Measurements from ENCODE around the gene LIPM. TPM values are rescaled to one million over a fixed set of nuclear protein-coding genes. Genes with fewer than 3 reads are reported as not detected.

LIPM gene
- total RNA-seq, 2 donors from 2014 or later: not detected

DNA sequence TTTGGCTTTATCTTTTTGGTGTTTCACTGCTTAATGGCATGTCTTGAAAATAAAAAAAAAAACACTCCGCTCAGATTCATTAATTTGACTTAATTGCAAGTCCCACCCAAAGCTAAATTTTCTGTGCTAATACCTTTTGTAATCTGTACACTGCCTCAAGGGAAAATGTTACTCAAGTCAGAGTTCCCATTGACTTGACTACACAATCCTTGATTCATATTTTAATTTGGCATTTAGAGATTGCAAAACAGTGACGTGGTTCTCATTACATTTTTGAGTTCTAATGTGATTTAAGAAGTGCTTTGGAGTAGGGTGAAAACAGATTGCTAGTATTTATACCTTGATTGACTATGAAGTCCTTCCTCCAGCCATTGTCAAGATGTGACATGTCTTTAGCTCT lies 21.3 kb upstream of the LIPM start:
- DNase-seq (ENCODE audit: low spot score): no peak
- TF ChIP-seq POLR2A (IDR thresholded peaks at IDR 0.05): no peak
- no peak for TF ChIP-seq POLR2AphosphoS5 (IDR thresholded peaks at IDR 0.05)
- TF ChIP-seq, protein P1, sequence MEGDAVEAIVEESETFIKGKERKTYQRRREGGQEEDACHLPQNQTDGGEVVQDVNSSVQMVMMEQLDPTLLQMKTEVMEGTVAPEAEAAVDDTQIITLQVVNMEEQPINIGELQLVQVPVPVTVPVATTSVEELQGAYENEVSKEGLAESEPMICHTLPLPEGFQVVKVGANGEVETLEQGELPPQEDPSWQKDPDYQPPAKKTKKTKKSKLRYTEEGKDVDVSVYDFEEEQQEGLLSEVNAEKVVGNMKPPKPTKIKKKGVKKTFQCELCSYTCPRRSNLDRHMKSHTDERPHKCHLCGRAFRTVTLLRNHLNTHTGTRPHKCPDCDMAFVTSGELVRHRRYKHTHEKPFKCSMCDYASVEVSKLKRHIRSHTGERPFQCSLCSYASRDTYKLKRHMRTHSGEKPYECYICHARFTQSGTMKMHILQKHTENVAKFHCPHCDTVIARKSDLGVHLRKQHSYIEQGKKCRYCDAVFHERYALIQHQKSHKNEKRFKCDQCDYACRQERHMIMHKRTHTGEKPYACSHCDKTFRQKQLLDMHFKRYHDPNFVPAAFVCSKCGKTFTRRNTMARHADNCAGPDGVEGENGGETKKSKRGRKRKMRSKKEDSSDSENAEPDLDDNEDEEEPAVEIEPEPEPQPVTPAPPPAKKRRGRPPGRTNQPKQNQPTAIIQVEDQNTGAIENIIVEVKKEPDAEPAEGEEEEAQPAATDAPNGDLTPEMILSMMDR (IDR thresholded peaks at IDR 0.05): no peak

DNA sequence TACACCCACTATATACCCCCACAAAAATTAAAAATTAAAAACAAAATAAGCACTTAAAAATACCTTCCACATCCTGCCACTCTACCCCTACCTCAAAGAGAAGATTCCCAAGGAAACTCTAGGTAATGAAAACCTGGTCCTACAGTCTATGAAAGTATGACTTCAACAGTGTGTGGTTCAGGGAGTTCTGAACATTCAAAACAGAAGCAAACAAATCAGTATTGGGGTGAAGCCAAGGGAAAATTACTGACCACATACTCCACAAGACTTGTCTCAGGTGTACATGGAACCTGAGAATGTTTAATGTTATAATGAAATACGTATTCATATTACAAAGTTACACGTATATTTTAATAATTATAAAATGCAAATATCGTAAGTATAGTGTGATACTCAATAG lies 20.3 kb upstream of the LIPM start:
- Histone ChIP-seq H3K27me3 (replicated peaks; ENCODE audit: insufficient read depth) (no peaks in the 10 kb centered on the region), H3K9me3 (no peaks in the 10 kb centered on the region), H3K27ac (no peak overlapping the region), H3K4me1 (replicated peaks) (no peaks in the 10 kb centered on the region), H3K4me3 (no peak overlapping the region), H3K36me3 (no peaks in the 10 kb centered on the region)
- TF ChIP-seq POLR2AphosphoS5 (IDR thresholded peaks at IDR 0.05) (no peak), POLR2A (IDR thresholded peaks at IDR 0.05) (no peak)
- TF ChIP-seq, protein P1 (IDR thresholded peaks at IDR 0.05): no peak
- no peak for DNase-seq (ENCODE audit: low spot score)
- WGBS: 95% methylated on average over 3 of the region's 3 CpGs
- intact Hi-C loops (cut with DNase I): no loop called here

More for the DNA sequence above, 21.3 kb upstream of the LIPM start:
- no peak overlapping the region for H3K27ac ChIP-seq
- no peak overlapping the region for H3K4me3 ChIP-seq
- 64% methylated on average over 2 of the region's 2 CpGs for WGBS
- intact Hi-C loops (cut with DNase I): no loop called here
- no peaks in the 10 kb centered on the region for H3K36me3 ChIP-seq
- no peaks in the 10 kb centered on the region for H3K9me3 ChIP-seq
- no peaks in the 10 kb centered on the region for H3K27me3 ChIP-seq (replicated peaks; ENCODE audit: insufficient read depth)
- no peaks in the 10 kb centered on the region for H3K4me1 ChIP-seq (replicated peaks)

DNA sequence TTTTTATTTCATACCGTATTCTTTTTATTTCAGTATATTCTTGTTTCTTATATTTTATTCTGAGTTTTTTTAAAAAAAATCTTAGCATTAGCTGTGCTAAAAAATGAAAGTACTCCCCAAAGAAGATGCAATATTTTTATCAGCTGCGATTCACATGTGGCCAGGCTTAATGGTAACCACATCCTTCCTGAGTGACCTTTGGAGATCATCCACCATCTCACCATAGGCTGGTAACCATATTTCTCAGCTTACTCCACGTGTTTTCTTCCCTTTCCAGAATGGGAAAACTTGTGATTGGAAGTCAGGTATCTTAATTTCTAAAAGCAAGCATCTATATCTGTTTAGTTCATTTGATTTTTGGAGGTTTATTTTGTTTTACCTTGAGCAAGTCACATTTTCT lies 18.8 kb upstream of the LIPM start:
- H3K4me1 ChIP-seq (replicated peaks): no peaks in the 10 kb centered on the region
- DNase-seq (ENCODE audit: low spot score): no peak
- H3K9me3 ChIP-seq: no peaks in the 10 kb centered on the region
- H3K36me3 ChIP-seq: no peaks in the 10 kb centered on the region
- 75% methylated on average over 3 of the region's 3 CpGs for WGBS
- TF ChIP-seq POLR2A (IDR thresholded peaks at IDR 0.05): no peak
- no peak for TF ChIP-seq POLR2AphosphoS5 (IDR thresholded peaks at IDR 0.05)
- TF ChIP-seq, protein P1 (IDR thresholded peaks at IDR 0.05): no peak
- no peaks in the 10 kb centered on the region for H3K27me3 ChIP-seq (replicated peaks; ENCODE audit: insufficient read depth)
- H3K27ac ChIP-seq: no peak overlapping the region
- H3K4me3 ChIP-seq: no peak overlapping the region
- intact Hi-C loops (cut with DNase I): no loop called here

DNA sequence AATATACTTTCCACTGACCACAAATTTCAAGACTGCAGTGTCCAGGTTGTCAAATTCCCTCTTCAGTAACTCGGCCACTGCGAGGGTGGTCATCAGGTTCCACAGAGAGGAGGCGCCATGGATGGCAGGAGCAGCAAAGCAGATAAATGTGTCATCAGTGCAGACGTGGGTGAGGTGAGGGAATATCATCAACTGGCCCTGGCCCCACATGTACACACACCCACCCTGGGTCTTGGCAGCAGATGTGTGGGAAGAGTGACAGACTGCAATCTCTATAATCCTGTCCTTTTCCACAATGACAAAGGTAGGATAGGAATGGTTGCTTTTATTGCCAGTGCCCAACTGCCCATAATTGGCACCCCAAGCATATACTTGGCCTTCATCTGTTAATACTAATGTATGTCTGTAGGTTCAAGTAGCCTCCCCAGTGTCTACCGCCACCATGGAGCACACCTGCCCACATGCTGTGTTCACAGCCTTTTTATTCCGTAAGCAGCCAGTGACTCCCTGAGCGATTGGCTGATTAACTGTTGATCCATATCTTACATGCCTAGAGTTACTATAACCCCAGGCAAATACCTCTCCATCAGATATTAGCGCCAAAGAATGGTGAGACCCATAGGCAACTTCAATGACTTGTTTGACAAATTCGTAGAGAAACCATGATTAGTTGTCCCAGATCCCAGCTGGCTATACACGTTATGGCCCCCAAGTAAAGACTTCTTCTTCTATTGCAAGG lies 16.3 kb upstream of the LIPM start:
- Histone ChIP-seq H3K9me3 (no peaks in the 10 kb centered on the region), H3K4me1 (replicated peaks) (no peaks in the 10 kb centered on the region), H3K27ac (no peak overlapping the region), H3K4me3 (no peak overlapping the region), H3K36me3 (no peaks in the 10 kb centered on the region), H3K27me3 (replicated peaks; ENCODE audit: insufficient read depth) (no peaks in the 10 kb centered on the region)
- no peak for TF ChIP-seq POLR2AphosphoS5 (IDR thresholded peaks at IDR 0.05)
- intact Hi-C loops (cut with DNase I): no loop called here
- WGBS: 88% methylated on average over 10 of the region's 10 CpGs
- DNase-seq (ENCODE audit: low spot score): no peak

DNA sequence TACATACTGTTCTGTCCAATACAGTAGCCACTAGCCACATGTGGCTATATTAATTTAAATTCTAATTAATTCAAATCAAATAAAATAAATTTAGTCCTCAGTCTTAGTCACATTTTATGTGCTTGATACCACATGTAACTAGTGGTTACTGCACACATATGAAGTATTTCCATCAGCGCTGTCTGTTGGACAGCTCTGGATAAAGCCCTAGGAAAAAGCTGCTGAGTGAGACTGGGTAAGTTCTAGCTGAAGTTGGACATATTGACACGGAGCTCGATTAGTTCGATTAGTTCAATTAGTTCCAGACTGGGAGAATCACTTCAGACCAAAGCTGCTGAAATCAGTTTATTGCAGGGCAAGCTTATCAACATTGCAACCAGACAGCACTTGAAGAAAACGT lies 15.1 kb upstream of the LIPM start:
- Histone ChIP-seq H3K4me1 (replicated peaks) (no peaks in the 10 kb centered on the region), H3K27me3 (replicated peaks; ENCODE audit: insufficient read depth) (no peaks in the 10 kb centered on the region), H3K27ac (no peak overlapping the region), H3K9me3 (no peaks in the 10 kb centered on the region), H3K4me3 (no peak overlapping the region), H3K36me3 (no peaks in the 10 kb centered on the region)
- no peak for TF ChIP-seq POLR2AphosphoS5 (IDR thresholded peaks at IDR 0.05)
- TF ChIP-seq POLR2A (IDR thresholded peaks at IDR 0.05): no peak
- TF ChIP-seq, protein P1 (IDR thresholded peaks at IDR 0.05): no peak
- no peak for DNase-seq (ENCODE audit: low spot score)
- intact Hi-C loops (cut with DNase I): no loop called here
- WGBS: 85% methylated on average over 5 of the region's 5 CpGs
